ENCODE data around the gene DNAH2.

DNAH2 gene

DNA sequence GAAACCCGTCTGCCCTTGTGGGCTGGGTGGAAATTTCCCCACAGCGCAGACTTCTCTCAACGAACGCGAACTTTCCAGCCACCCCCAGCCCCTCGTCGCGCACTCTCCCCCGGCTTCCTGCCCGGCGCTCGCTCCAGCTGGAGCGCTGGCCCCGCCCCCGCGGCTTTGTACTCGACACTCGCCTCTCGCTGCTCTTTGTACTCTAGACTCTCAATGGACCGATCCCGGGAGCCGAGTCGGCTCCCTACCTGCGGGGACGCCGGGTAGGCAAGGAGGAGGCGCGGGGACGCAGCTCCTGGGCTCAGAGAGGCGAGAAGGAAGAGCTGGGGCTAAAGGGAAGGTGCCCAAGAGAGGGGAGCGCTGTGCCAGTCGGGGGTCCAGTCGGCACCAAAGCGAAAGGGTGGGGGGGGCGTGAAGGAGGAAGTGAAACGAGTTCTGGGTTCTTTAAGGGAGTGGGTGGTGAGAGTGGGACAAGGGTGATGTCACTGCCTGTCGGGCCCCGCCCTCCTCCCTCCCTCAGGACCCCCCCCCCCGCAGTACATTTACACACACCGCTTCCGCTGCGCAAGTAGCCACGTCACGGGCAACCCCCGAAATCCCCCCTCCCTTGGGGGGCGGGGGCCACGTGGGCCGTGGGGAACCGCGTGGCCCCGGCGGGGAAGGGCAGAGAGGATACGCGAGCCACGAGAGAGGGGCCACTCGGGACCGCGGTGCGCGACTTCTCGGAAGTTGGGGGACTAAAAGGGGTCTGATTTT, 126.2 kb downstream of the DNAH2 start:
- H3K18ac ChIP-seq (ENCODE audit: low read length): peak overlapping the region; percentile 71
- H2AK5ac ChIP-seq (ENCODE audit: low read length): no peak overlapping the region
- peak overlapping the region; percentile 59 for H2BK5ac ChIP-seq (ENCODE audit: low read length)
- peak; percentile 93 for DNase-seq
- no CpG with 5 or more reads among the region's 61 CpGs for WGBS (ENCODE audit: extremely low coverage, insufficient coverage, low lambda C conversion rate)
- H3K36me3 ChIP-seq (ENCODE audit: control insufficient read depth, insufficient read depth, low read length): no peaks in the 10 kb centered on the region
- no peak overlapping the region for H4K5ac ChIP-seq (ENCODE audit: low read length)
- H3K4me1 ChIP-seq (ENCODE audit: control insufficient read depth, low read depth, low read length): peaks cover 4% of the 10 kb centered on the region
- H3K4me2 ChIP-seq (ENCODE audit: low read length): peak overlapping the region; percentile 100
- peak overlapping the region; percentile 4 for H3K4ac ChIP-seq (ENCODE audit: low read depth, low read length)
- no peak overlapping the region for H3K23ac ChIP-seq (ENCODE audit: low read length)
- H3K4me3 ChIP-seq (ENCODE audit: low read length): peak overlapping the region; percentile 69
- no peaks in the 10 kb centered on the region for H3K79me1 ChIP-seq (ENCODE audit: low read length)
- peak overlapping the region; percentile 91 for H3K9ac ChIP-seq (ENCODE audit: low read length)
- H2BK120ac ChIP-seq (ENCODE audit: low read depth, low read length): no peak overlapping the region
- peak overlapping the region; percentile 88 for H3K27ac ChIP-seq (ENCODE audit: low read depth, low read length)
- no peak overlapping the region for H2BK15ac ChIP-seq (replicated peaks; ENCODE audit: low read depth)
- H4K8ac ChIP-seq (ENCODE audit: low read depth, low read length): no peak overlapping the region
- H3K79me2 ChIP-seq (ENCODE audit: control insufficient read depth, insufficient read depth, low read length): no peaks in the 10 kb centered on the region
- H3K56ac ChIP-seq (ENCODE audit: low read length): peak overlapping the region; percentile 96
- H3K27me3 ChIP-seq (ENCODE audit: insufficient read depth, low read length, poor library complexity): no peaks in the 10 kb centered on the region

DNA sequence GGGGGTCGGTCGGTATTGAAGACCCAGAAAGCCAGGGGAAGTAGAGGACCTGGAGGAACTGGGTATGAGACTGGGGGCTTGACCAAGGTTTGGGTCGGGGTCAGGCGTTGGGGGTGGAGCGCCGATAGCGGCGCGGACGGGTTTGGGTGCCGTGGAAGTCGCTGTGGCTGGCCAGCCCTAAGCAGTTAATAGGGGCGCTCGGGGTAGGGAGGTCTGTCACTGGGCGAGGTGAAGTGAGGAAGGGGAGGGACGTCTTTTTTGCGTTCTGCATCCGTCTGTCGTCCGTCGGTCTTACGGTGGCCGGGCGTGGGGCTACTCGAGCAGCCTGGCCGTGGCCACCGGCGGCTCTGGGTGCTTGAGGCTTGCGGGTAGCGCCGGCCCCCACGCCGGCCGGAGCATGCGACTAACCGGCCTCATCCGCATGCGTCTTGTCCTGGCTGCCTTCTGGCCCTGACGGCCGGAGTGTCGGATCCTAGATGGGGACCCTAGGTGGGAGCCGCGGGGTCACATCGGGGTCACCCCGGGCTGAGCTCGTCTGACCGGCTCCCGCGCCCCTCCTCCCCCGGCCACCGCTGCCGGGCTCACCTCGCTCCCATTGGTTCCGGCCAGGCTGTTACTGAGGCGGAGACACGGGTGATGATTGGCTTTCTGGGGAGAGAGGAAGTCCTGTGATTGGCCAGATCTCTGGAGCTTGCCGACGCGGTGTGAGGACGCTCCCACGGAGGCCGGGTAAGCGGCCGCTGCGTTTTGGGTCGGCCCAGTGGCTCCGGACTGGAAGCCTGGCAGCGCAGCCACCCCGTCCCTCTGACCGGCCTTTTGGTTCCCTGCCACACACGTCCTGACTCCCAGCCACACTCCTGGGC, 127.0 kb downstream of the DNAH2 start:
- Histone ChIP-seq H3K36me3 (ENCODE audit: control insufficient read depth, insufficient read depth, low read length) (no peaks in the 10 kb centered on the region), H3K27ac (ENCODE audit: low read depth, low read length) (no peak overlapping the region)
- WGBS (ENCODE audit: extremely low coverage, insufficient coverage, low lambda C conversion rate): no CpG with 5 or more reads among the region's 71 CpGs

DNA sequence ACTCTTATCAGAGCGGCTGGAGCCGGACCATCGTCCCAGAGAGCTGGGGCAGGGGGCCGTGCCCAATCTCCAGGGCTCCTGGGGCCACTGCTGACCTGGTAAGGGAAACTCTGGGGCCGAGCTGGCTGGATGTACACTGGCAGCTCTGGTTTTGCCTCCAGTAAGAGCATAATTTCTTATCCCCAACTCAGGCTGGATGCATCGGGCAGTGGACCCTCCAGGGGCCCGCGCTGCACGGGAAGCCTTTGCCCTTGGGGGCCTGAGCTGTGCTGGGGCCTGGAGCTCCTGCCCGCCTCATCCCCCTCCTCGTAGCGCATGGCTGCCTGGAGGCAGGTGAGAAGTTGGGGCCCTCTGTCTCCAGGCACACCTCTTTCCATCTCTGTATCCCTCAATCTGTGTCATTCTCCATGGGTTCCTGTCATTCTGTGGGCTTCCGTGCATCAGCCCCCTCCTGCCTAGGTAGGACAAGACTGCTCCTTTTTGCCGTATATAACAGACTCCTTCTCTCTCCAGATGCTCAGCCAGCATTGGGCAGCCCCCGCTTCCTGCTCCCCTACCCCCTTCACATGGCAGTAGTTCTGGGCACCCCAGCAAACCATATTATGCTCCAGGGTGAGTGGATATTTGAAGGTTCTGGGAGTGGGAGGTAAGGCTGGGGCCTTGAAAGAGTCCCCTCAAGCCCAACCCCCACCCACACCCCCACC, 128.0 kb downstream of the DNAH2 start:
- no peak for DNase-seq
- no CpG with 5 or more reads among the region's 15 CpGs for WGBS (ENCODE audit: extremely low coverage, insufficient coverage, low lambda C conversion rate)
- Histone ChIP-seq H2BK5ac (ENCODE audit: low read length) (no peak overlapping the region), H2BK120ac (ENCODE audit: low read depth, low read length) (no peak overlapping the region), H3K23ac (ENCODE audit: low read length) (no peak overlapping the region), H3K27me3 (ENCODE audit: insufficient read depth, low read length, poor library complexity) (no peaks in the 10 kb centered on the region), H3K18ac (ENCODE audit: low read length) (no peak overlapping the region), H3K79me1 (ENCODE audit: low read length) (no peaks in the 10 kb centered on the region), H3K4me2 (ENCODE audit: low read length) (peak overlapping the region; percentile 88), H2BK15ac (replicated peaks; ENCODE audit: low read depth) (no peak overlapping the region), H3K36me3 (ENCODE audit: control insufficient read depth, insufficient read depth, low read length) (no peaks in the 10 kb centered on the region), H3K56ac (ENCODE audit: low read length) (peak overlapping the region; percentile 83), H3K4ac (ENCODE audit: low read depth, low read length) (no peak overlapping the region), H4K8ac (ENCODE audit: low read depth, low read length) (no peak overlapping the region), H2AK5ac (ENCODE audit: low read length) (no peak overlapping the region), H4K5ac (ENCODE audit: low read length) (no peak overlapping the region), H3K27ac (ENCODE audit: low read depth, low read length) (no peak overlapping the region), H3K79me2 (ENCODE audit: control insufficient read depth, insufficient read depth, low read length) (no peaks in the 10 kb centered on the region), H3K9ac (ENCODE audit: low read length) (peak overlapping the region; percentile 82), H3K4me1 (ENCODE audit: control insufficient read depth, low read depth, low read length) (peaks cover 4% of the 10 kb centered on the region), H3K4me3 (ENCODE audit: low read length) (no peak overlapping the region)

More for the DNA sequence above, 127.0 kb downstream of the DNAH2 start:
- H3K4ac ChIP-seq (ENCODE audit: low read depth, low read length): no peak overlapping the region
- DNase-seq: peak; percentile 97
- no peaks in the 10 kb centered on the region for H3K79me1 ChIP-seq (ENCODE audit: low read length)
- no peak overlapping the region for H2BK120ac ChIP-seq (ENCODE audit: low read depth, low read length)
- H4K5ac ChIP-seq (ENCODE audit: low read length): no peak overlapping the region
- peak overlapping the region; percentile 19 for H3K18ac ChIP-seq (ENCODE audit: low read length)
- no peaks in the 10 kb centered on the region for H3K27me3 ChIP-seq (ENCODE audit: insufficient read depth, low read length, poor library complexity)
- no peak overlapping the region for H2BK5ac ChIP-seq (ENCODE audit: low read length)
- peak overlapping the region; percentile 64 for H3K4me3 ChIP-seq (ENCODE audit: low read length)
- H3K4me2 ChIP-seq (ENCODE audit: low read length): peak overlapping the region; percentile 100
- H3K4me1 ChIP-seq (ENCODE audit: control insufficient read depth, low read depth, low read length): peaks cover 4% of the 10 kb centered on the region
- H3K9ac ChIP-seq (ENCODE audit: low read length): peak overlapping the region; percentile 82
- H3K23ac ChIP-seq (ENCODE audit: low read length): peak overlapping the region; percentile 94
- no peak overlapping the region for H4K8ac ChIP-seq (ENCODE audit: low read depth, low read length)
- no peak overlapping the region for H2AK5ac ChIP-seq (ENCODE audit: low read length)
- H3K79me2 ChIP-seq (ENCODE audit: control insufficient read depth, insufficient read depth, low read length): no peaks in the 10 kb centered on the region
- peak overlapping the region; percentile 96 for H3K56ac ChIP-seq (ENCODE audit: low read length)
- no peak overlapping the region for H2BK15ac ChIP-seq (replicated peaks; ENCODE audit: low read depth)

DNA sequence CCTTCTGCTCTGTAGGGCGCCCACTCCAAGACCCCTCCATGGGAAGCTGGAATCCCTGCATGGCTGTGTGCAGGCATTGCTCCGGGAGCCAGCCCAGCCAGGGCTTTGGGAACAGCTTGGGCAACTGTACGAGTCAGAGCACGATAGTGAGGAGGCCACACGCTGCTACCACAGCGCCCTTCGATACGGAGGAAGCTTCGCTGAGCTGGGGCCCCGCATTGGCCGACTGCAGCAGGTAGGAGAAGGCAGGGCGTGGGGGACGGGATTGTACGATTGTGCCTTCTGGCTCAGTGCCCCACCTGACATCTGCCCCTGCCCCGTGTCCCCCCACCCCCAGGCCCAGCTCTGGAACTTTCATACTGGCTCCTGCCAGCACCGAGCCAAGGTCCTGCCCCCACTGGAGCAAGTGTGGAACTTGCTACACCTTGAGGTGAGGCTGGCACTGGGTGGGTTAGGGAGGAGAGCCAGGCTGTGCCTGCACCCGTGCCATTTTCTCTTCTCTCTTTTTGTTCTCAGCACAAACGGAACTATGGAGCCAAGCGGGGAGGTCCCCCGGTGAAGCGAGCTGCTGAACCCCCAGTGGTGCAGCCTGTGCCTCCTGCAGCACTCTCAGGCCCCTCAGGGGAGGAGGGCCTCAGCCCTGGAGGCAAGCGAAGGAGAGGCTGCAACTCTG, 128.7 kb downstream of the DNAH2 start:
- H2AK5ac ChIP-seq (ENCODE audit: low read length): no peak overlapping the region
- no peak overlapping the region for H3K27ac ChIP-seq (ENCODE audit: low read depth, low read length)
- no peaks in the 10 kb centered on the region for H3K79me1 ChIP-seq (ENCODE audit: low read length)
- no peak overlapping the region for H4K5ac ChIP-seq (ENCODE audit: low read length)
- H3K56ac ChIP-seq (ENCODE audit: low read length): no peak overlapping the region
- peaks cover 3% of the 10 kb centered on the region for H3K4me1 ChIP-seq (ENCODE audit: control insufficient read depth, low read depth, low read length)
- no peak overlapping the region for H3K4me3 ChIP-seq (ENCODE audit: low read length)
- no peaks in the 10 kb centered on the region for H3K27me3 ChIP-seq (ENCODE audit: insufficient read depth, low read length, poor library complexity)
- WGBS (ENCODE audit: extremely low coverage, insufficient coverage, low lambda C conversion rate): no CpG with 5 or more reads among the region's 22 CpGs
- H4K8ac ChIP-seq (ENCODE audit: low read depth, low read length): no peak overlapping the region
- H2BK15ac ChIP-seq (replicated peaks; ENCODE audit: low read depth): no peak overlapping the region
- H3K4ac ChIP-seq (ENCODE audit: low read depth, low read length): no peak overlapping the region
- H3K4me2 ChIP-seq (ENCODE audit: low read length): no peak overlapping the region
- no peak overlapping the region for H3K18ac ChIP-seq (ENCODE audit: low read length)
- no peak for DNase-seq
- H3K36me3 ChIP-seq (ENCODE audit: control insufficient read depth, insufficient read depth, low read length): no peaks in the 10 kb centered on the region
- no peaks in the 10 kb centered on the region for H3K79me2 ChIP-seq (ENCODE audit: control insufficient read depth, insufficient read depth, low read length)
- no peak overlapping the region for H2BK120ac ChIP-seq (ENCODE audit: low read depth, low read length)
- H3K9ac ChIP-seq (ENCODE audit: low read length): no peak overlapping the region
- H2BK5ac ChIP-seq (ENCODE audit: low read length): no peak overlapping the region
- no peak overlapping the region for H3K23ac ChIP-seq (ENCODE audit: low read length)

DNA sequence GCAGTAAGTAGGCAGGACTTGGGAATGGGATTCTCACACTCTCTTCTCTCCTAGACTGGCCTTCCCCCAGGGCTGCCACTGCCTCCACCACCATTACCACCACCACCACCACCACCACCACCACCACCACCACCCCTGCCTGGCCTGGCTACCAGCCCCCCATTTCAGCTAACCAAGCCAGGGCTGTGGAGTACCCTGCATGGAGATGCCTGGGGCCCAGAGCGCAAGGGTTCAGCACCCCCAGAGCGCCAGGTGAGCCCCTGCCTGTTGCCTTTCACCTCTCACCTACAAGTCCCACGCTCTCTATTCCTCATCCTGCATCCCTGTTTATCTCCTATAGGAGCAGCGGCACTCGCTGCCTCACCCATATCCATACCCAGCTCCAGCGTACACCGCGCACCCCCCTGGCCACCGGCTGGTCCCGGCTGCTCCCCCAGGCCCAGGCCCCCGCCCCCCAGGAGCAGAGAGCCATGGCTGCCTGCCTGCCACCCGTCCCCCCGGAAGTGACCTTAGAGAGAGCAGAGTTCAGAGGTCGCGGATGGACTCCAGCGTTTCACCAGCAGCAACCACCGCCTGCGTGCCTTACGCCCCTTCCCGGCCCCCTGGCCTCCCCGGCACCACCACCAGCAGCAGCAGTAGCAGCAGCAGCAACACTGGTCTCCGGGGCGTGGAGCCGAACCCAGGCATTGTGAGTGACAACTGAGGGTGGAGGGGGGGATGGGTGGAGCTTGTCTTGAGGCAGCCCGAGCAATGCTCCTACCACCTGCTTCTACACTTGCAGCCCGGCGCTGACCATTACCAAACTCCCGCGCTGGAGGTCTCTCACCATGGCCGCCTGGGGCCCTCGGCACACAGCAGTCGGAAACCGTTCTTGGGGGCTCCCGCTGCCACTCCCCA, 129.5 kb downstream of the DNAH2 start:
- H2BK15ac ChIP-seq (replicated peaks; ENCODE audit: low read depth): no peak overlapping the region
- no peaks in the 10 kb centered on the region for H3K79me2 ChIP-seq (ENCODE audit: control insufficient read depth, insufficient read depth, low read length)
- no peak overlapping the region for H3K56ac ChIP-seq (ENCODE audit: low read length)
- no peak overlapping the region for H3K9ac ChIP-seq (ENCODE audit: low read length)
- H3K18ac ChIP-seq (ENCODE audit: low read length): no peak overlapping the region
- H4K5ac ChIP-seq (ENCODE audit: low read length): no peak overlapping the region
- no peaks in the 10 kb centered on the region for H3K27me3 ChIP-seq (ENCODE audit: insufficient read depth, low read length, poor library complexity)
- no peak overlapping the region for H2BK120ac ChIP-seq (ENCODE audit: low read depth, low read length)
- H3K36me3 ChIP-seq (ENCODE audit: control insufficient read depth, insufficient read depth, low read length): no peaks in the 10 kb centered on the region
- DNase-seq: no peak
- no peaks in the 10 kb centered on the region for H3K4me1 ChIP-seq (ENCODE audit: control insufficient read depth, low read depth, low read length)
- H4K8ac ChIP-seq (ENCODE audit: low read depth, low read length): no peak overlapping the region
- H3K4me2 ChIP-seq (ENCODE audit: low read length): no peak overlapping the region
- H3K27ac ChIP-seq (ENCODE audit: low read depth, low read length): no peak overlapping the region
- H3K79me1 ChIP-seq (ENCODE audit: low read length): no peaks in the 10 kb centered on the region
- H3K4ac ChIP-seq (ENCODE audit: low read depth, low read length): no peak overlapping the region
- H2BK5ac ChIP-seq (ENCODE audit: low read length): no peak overlapping the region
- no peak overlapping the region for H3K4me3 ChIP-seq (ENCODE audit: low read length)
- H3K23ac ChIP-seq (ENCODE audit: low read length): no peak overlapping the region
- no peak overlapping the region for H2AK5ac ChIP-seq (ENCODE audit: low read length)
- no CpG with 5 or more reads among the region's 34 CpGs for WGBS (ENCODE audit: extremely low coverage, insufficient coverage, low lambda C conversion rate)
